ENCODE data around the gene CD27. TPM values are rescaled to one million over a fixed set of nuclear protein-coding genes. Genes with fewer than 3 reads are reported as not detected.
A peak's percentile ranks its signal among the peaks of the same experiment; 100 is the strongest.
"Not testable (repeated sequence)": the region's sequence is repeated elsewhere in the genome, so short reads cannot be mapped to it uniquely, and the experiment has no call there.

The CD27 gene
- total and polyA plus RNA-seq, 9 donors: 0.27 to 1.6 (median 0.53) TPM

DNA sequence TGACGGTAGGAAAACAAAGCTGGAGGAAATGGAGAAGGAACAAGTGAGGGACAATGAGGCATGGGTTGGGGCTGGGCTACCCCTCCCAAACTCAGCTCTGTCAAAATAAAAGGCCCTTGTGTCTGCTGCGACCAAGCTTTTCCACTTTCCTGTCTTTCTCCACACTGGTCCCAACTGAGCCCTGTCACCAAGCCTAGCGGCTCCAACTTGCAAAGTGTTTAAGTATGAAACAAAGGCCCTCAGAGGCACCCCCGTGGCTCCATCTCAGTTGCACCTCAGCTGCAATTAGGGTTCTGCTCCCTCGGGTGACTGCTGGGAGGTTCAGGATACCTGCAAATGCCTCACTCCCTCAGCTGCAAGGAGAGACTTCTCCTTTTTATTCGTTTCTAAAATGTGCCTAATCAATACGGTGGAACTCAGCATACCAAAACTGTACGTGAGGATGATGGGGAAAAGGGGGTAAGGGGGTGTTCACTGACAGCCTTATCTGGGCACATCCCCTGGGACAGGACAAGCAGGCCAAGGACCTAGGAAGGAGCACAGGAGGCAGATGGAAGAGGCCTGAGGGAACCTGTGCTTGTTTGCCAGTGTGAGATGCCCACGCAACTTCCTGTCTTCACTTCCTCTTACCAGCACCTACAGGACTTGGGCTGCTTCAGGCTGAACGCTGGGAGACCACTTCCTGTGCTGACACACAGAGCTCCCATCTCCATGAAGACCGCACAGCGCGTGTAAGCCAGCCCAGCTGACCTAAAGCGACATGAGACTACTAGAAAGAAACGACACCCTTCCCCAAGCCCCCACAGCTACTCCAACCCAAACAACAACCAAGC lies 16.9 kb downstream of the CD27 start:
- peaks cover 88% of the 10 kb centered on the region for H3K36me3 ChIP-seq (ENCODE audit: control insufficient read depth, insufficient read depth, low read length)
- no peak overlapping the region for H3K4me3 ChIP-seq (ENCODE audit: low read length)

DNA sequence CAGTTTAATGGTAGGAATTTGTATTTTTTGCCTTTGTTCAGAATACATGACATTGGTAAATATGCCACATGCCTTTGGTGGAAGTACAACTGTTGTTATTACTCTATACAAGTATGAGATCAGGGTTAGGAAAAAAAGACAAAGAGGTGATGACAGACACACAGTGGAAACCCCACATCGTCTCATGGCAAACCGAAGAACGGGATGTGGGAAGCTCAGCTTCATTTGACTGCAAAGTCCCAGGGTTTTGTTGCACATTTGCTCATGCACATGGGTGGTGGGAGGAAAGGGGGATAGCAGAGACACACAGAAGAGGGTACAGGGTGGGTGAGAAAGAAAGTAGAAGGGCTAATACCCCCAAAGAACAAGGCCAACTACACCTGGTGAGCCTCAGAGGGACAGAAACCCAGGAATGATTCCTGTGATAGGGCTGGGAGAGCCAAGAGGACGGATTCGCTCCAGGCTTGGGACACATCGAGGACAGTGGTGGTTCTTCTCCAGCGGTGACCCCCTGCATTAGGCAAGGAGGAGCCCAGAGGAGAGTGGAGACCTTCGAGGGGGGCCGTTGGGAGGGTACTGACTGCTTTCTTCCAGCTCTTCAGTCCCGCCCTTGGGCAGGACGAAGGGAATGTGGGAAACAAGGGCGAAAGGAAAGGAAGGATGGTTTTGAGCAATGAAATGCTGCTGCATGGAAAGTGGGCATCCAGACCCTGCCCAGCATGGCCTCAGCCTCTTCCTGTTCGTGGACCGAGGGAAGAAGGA lies 17.7 kb downstream of the CD27 start:
- Histone ChIP-seq H3K9me3 (replicated peaks; ENCODE audit: control insufficient read depth, low read depth, low read length) (no peaks in the 10 kb centered on the region), H3K27me3 (ENCODE audit: control insufficient read depth, insufficient read depth, low read length) (no peaks in the 10 kb centered on the region), H3K4me3 (ENCODE audit: low read length) (no peak overlapping the region), H3K4me1 (ENCODE audit: control insufficient read depth, insufficient read depth, low read length) (peaks cover 8% of the 10 kb centered on the region), H3K36me3 (ENCODE audit: control insufficient read depth, insufficient read depth, low read length) (peaks cover 83% of the 10 kb centered on the region), H3K27ac (ENCODE audit: low read length) (peak overlapping the region; percentile 2)
- 97% methylated on average over 11 of the region's 14 CpGs for WGBS (ENCODE audit: insufficient coverage)
- DNase-seq: no peak

More for the DNA sequence above, 16.9 kb downstream of the CD27 start:
- H3K9me3 ChIP-seq (replicated peaks; ENCODE audit: control insufficient read depth, low read depth, low read length): no peaks in the 10 kb centered on the region
- H3K27ac ChIP-seq (ENCODE audit: low read length): peak overlapping the region; percentile 31
- peak; percentile 71 for DNase-seq
- peaks cover 8% of the 10 kb centered on the region for H3K4me1 ChIP-seq (ENCODE audit: control insufficient read depth, insufficient read depth, low read length)
- H3K27me3 ChIP-seq (ENCODE audit: control insufficient read depth, insufficient read depth, low read length): no peaks in the 10 kb centered on the region
- 81% methylated on average over 7 of the region's 15 CpGs for WGBS (ENCODE audit: insufficient coverage)

DNA sequence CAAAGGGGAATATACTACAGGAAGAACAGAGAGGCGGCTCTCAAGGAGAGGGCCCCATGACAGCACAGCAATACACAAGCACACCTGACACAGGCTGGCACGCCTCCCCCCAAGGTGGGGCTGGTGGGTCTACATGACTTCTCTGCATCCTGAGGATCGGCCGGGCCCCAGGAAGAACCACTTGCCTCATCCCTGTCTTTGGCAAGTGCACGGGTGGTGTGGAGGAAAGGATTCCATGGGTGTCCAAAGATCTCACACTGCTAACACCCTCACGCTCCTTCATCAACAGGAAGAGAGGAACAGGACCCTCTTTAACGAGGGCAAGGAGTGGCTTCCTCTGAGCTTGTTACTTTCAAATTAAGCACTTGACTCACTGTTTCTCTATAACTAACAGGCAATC lies 18.5 kb downstream of the CD27 start:
- no peak for DNase-seq
- Histone ChIP-seq H3K4me1 (ENCODE audit: control insufficient read depth, insufficient read depth, low read length) (peaks cover 8% of the 10 kb centered on the region), H3K27me3 (ENCODE audit: control insufficient read depth, insufficient read depth, low read length) (no peaks in the 10 kb centered on the region), H3K4me3 (ENCODE audit: low read length) (no peak overlapping the region), H3K27ac (ENCODE audit: low read length) (no peak overlapping the region), H3K36me3 (ENCODE audit: control insufficient read depth, insufficient read depth, low read length) (peaks cover 81% of the 10 kb centered on the region), H3K9me3 (replicated peaks; ENCODE audit: control insufficient read depth, low read depth, low read length) (no peaks in the 10 kb centered on the region)
- WGBS (ENCODE audit: insufficient coverage): no CpG with 5 or more reads among the region's 7 CpGs

DNA sequence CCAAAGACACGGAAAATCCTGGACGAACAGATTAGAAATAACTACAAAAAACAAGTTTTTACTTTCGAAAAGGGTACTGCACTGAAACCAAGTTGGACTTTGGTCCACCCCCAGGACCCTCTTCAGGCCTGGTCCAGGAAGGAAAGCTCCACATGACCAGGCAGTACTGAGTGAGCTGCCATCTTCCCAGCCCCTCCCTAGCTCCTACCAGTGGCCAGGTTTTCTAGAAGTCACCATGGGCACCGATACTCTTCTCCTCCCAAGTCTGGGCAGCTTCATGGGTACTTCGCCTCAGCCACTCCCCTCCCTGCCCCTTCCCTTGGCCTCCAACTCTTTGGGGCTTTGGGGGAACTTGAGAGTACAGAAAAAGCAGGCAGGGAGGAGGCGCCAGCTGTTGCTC lies 19.1 kb downstream of the CD27 start:
- Histone ChIP-seq H3K36me3 (ENCODE audit: control insufficient read depth, insufficient read depth, low read length) (peaks cover 74% of the 10 kb centered on the region), H3K27me3 (ENCODE audit: control insufficient read depth, insufficient read depth, low read length) (no peaks in the 10 kb centered on the region), H3K4me1 (ENCODE audit: control insufficient read depth, insufficient read depth, low read length) (peaks cover 10% of the 10 kb centered on the region), H3K27ac (ENCODE audit: low read length) (no peak overlapping the region), H3K9me3 (replicated peaks; ENCODE audit: control insufficient read depth, low read depth, low read length) (no peaks in the 10 kb centered on the region), H3K4me3 (ENCODE audit: low read length) (no peak overlapping the region)
- DNase-seq: no peak
- WGBS (ENCODE audit: insufficient coverage): 95% methylated on average over 3 of the region's 6 CpGs

DNA sequence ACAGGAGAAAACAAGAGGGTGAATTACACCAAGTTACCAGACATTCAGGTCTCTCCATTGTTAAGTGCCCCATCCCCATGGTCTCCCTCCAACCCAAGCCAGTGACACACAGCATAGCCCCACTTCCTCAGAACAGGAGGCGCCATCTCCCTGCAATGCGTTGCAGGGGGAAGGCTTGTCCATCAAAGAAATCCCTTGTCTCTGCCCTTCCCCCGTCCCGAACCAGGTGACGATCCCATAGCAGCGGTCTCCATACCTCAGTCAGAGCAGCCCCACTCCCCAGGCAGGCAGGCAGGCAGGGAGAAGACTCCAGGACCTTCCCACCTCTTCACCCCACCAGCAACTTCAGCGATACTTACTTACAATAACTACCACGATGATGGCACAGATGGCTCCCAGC lies 19.8 kb downstream of the CD27 start:
- Histone ChIP-seq H3K4me1 (ENCODE audit: control insufficient read depth, insufficient read depth, low read length) (peaks cover 13% of the 10 kb centered on the region), H3K9me3 (replicated peaks; ENCODE audit: control insufficient read depth, low read depth, low read length) (no peaks in the 10 kb centered on the region), H3K4me3 (ENCODE audit: low read length) (no peak overlapping the region), H3K36me3 (ENCODE audit: control insufficient read depth, insufficient read depth, low read length) (peaks cover 68% of the 10 kb centered on the region), H3K27me3 (ENCODE audit: control insufficient read depth, insufficient read depth, low read length) (no peaks in the 10 kb centered on the region), H3K27ac (ENCODE audit: low read length) (no peak overlapping the region)
- DNase-seq: no peak
- 91% methylated on average over 6 of the region's 8 CpGs for WGBS (ENCODE audit: insufficient coverage)

DNA sequence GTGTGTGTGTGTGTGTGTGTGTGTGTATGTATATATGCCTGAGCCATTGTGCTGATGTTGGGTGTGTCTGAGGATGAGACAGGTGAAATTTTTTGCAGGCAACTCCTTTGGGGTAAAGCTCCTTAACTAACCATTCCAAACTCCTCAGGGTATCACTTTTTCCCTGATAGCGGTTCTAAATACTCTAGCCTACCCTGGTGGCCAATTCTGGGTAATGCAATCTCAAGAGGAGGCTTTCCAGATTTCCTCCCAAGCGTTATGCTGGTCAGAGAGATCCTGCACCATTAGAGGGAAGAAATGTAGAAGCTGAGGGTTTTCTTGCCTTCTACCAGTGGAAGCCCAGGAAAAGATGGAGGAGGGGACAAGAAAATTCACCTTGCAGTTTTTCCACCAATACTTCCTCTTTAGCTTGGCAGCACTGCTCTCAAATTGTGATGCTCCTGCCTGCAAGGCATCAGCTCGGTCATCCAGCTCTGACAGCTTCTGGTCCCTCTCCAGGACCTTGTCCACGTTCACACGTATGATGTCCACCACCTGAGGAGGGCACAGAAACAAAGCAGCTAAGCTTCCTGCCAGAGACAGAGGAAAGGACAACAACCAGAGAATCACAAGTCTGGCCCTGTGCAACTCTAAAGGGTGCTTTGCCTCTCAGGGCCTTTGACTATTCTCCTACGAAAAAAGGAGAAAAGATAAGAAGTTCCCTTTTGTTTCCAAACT lies 20.9 kb downstream of the CD27 start:
- peak; percentile 86 for DNase-seq
- H3K4me3 ChIP-seq (ENCODE audit: low read length): no peak overlapping the region
- no peak overlapping the region for H3K27ac ChIP-seq (ENCODE audit: low read length)
- peaks cover 59% of the 10 kb centered on the region for H3K36me3 ChIP-seq (ENCODE audit: control insufficient read depth, insufficient read depth, low read length)
- 53% methylated on average over 4 of the region's 6 CpGs for WGBS (ENCODE audit: insufficient coverage)
- peaks cover 17% of the 10 kb centered on the region for H3K4me1 ChIP-seq (ENCODE audit: control insufficient read depth, insufficient read depth, low read length)
- H3K9me3 ChIP-seq (replicated peaks; ENCODE audit: control insufficient read depth, low read depth, low read length): no peaks in the 10 kb centered on the region
- H3K27me3 ChIP-seq (ENCODE audit: control insufficient read depth, insufficient read depth, low read length): no peaks in the 10 kb centered on the region

DNA sequence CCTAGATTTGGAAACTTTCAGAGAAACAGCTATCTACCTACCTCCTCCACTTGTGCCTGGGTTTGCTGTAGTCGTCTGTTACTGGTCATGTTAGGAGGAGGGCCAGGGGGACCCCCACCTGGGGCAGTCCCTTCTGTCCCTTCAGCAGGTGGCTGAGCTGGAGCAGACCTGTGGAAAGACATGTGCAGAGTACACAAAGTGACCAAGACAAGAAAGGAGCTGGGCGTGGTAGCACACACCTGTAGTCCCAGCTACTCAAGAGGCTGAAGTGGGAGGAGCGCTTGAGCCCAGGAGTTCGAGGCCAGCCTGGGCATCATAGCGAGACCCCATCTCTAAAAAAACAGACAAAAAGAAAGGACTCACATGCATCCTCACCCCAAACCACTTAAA lies 21.4 kb downstream of the CD27 start:
- Histone ChIP-seq H3K27ac (ENCODE audit: low read length) (no peak overlapping the region), H3K36me3 (ENCODE audit: control insufficient read depth, insufficient read depth, low read length) (peaks cover 53% of the 10 kb centered on the region), H3K27me3 (ENCODE audit: control insufficient read depth, insufficient read depth, low read length) (no peaks in the 10 kb centered on the region), H3K4me1 (ENCODE audit: control insufficient read depth, insufficient read depth, low read length) (peaks cover 16% of the 10 kb centered on the region), H3K4me3 (ENCODE audit: low read length) (no peak overlapping the region), H3K9me3 (replicated peaks; ENCODE audit: control insufficient read depth, low read depth, low read length) (no peaks in the 10 kb centered on the region)
- DNase-seq: no peak
- WGBS (ENCODE audit: insufficient coverage): 88% methylated on average over 1 of the region's 5 CpGs

DNA sequence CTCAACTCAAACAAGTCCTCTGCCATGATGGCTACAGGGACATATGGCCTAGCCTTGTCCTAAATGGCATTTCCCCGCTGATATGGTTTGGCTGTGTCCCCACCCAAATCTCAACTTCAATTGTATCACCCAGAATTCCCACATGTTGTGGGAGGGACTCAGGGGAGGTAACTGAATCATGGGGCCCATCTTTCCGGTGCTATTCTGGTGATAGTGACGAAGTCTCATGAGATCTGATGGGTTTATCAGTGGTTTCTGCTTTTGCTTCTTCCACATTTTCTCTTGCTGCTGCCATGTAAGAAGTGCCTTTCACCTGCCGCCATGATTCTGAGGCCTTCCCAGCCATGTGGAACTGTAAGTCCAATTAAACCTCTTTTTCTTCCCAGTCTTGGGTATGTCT lies 22.0 kb downstream of the CD27 start:
- Histone ChIP-seq H3K4me1 (ENCODE audit: control insufficient read depth, insufficient read depth, low read length) (peaks cover 15% of the 10 kb centered on the region), H3K36me3 (ENCODE audit: control insufficient read depth, insufficient read depth, low read length) (peaks cover 48% of the 10 kb centered on the region)
- H3K27me3 ChIP-seq (ENCODE audit: control insufficient read depth, insufficient read depth, low read length); H3K4me3 ChIP-seq (ENCODE audit: low read length); H3K27ac ChIP-seq (ENCODE audit: low read length); H3K9me3 ChIP-seq (replicated peaks; ENCODE audit: control insufficient read depth, low read depth, low read length); DNase-seq: not testable (repeated sequence)
- WGBS (ENCODE audit: insufficient coverage): no CpG with 5 or more reads among the region's 4 CpGs

DNA sequence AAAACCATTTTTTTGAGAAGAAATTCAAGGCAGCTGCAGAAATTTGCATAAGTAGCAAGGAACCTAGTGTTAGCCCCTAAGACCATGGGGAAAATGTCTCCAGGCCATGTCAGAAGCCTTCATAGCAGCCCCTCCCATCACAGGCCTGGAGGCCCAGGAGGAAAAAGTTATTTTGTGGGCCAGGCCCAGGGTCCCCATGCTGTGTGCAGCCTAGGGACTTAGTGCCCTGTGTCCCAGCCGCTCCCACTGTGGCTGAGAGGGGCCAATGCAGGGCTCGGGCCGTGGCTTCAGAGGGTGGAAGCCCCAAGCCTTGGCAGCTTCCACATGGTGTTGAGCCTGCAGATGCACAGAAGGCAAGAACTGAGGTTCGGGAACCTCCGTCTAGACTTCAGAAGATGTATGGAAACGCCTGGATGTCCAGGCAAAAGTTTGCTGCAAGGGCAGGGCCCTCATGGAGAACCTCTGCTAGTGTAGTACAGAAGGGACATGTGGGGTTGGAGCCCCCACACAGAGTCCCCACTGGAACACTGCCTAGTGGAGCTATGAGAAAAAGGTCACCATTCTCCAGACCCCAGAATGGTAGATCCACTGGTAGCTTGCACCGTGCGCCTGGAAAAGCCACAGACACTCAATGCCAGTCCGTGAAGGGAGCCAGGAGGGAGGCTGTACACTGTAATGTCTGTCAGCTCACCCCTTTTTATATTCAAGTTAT lies 23.0 kb downstream of the CD27 start:
- H3K4me1 ChIP-seq (ENCODE audit: control insufficient read depth, insufficient read depth, low read length): peaks cover 15% of the 10 kb centered on the region
- not testable (repeated sequence) for H3K27me3 ChIP-seq (ENCODE audit: control insufficient read depth, insufficient read depth, low read length); H3K9me3 ChIP-seq (replicated peaks; ENCODE audit: control insufficient read depth, low read depth, low read length); DNase-seq; H3K4me3 ChIP-seq (ENCODE audit: low read length); H3K27ac ChIP-seq (ENCODE audit: low read length)
- 87% methylated on average over 6 of the region's 9 CpGs for WGBS (ENCODE audit: insufficient coverage)
- H3K36me3 ChIP-seq (ENCODE audit: control insufficient read depth, insufficient read depth, low read length): peaks cover 39% of the 10 kb centered on the region

DNA sequence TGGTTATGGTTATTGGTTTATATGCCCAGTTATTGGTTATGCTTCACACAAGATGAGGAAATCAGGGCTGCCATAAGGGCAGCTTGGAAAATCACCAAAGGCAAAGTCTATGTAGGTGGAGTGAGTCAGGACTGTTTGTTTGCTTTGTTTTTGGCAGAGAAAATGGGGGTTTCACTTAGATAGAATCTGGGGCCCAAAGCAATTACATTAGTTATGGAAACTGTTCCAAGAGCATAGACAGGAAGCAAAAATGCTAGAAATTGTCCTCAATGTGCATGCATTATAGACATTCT lies 23.5 kb downstream of the CD27 start:
- Histone ChIP-seq H3K4me1 (ENCODE audit: control insufficient read depth, insufficient read depth, low read length) (peaks cover 15% of the 10 kb centered on the region), H3K4me3 (ENCODE audit: low read length) (no peak overlapping the region), H3K27me3 (ENCODE audit: control insufficient read depth, insufficient read depth, low read length) (peaks cover 3% of the 10 kb centered on the region), H3K36me3 (ENCODE audit: control insufficient read depth, insufficient read depth, low read length) (peaks cover 34% of the 10 kb centered on the region), H3K9me3 (replicated peaks; ENCODE audit: control insufficient read depth, low read depth, low read length) (no peaks in the 10 kb centered on the region), H3K27ac (ENCODE audit: low read length) (no peak overlapping the region)
- DNase-seq: no peak

All from muscle of leg (tissue), 11 donors.